Activated T-cell treated with anti-CD3 and anti-CD28 coated beads, Interleukin-2, amount 50 U/mL, for 24 hours (primary cell): ENCODE measurements around the gene SLC10A1.
A peak's percentile ranks its signal among the peaks of the same experiment; 100 is the strongest.

ENCODE experiments used
- DNase-seq: peaks from one replicate; pipeline ENCODE4 v3.0.0-alpha.2; 2020
- H3K27ac Mint-ChIP-seq: 2 replicates; pipeline ENCODE4 v1.8.0; 2020; ENCODE audit warnings: mild to moderate bottlenecking, mixed read lengths
- H3K27me3 Mint-ChIP-seq: 2 replicates; pipeline ENCODE4 v1.8.0; 2020; ENCODE audit warnings: mixed read lengths
- H3K36me3 Mint-ChIP-seq: 2 replicates; pipeline ENCODE4 v1.8.0; 2020; ENCODE audit warnings: low read depth, mixed read lengths
- H3K4me1 Mint-ChIP-seq: 2 replicates; pipeline ENCODE4 v1.8.0; 2020; ENCODE audit warnings: low read depth, mixed read lengths
- H3K4me3 Mint-ChIP-seq: 2 replicates; pipeline ENCODE4 v1.8.0; 2020; ENCODE audit warnings: mild to moderate bottlenecking, moderate library complexity, mixed read lengths
- H3K9me3 Mint-ChIP-seq: 2 replicates; pipeline ENCODE4 v1.8.0; 2020; ENCODE audit warnings: mixed read lengths

SLC10A1 gene

GRCh38 chr14:69792887-69793421 is 4.1 kb downstream of the SLC10A1 start:
- no peak for DNase-seq
- Mint-ChIP-seq H3K27ac (no peak overlapping the region), H3K36me3 (no peaks in the 10 kb centered on the region), H3K27me3 (no peaks in the 10 kb centered on the region), H3K9me3 (no peaks in the 10 kb centered on the region), H3K4me1 (no peaks in the 10 kb centered on the region), H3K4me3 (no peak overlapping the region)

- no peak for DNase-seq
- H3K27ac Mint-ChIP-seq, result no peak overlapping the region
- H3K4me3 Mint-ChIP-seq, result no peak overlapping the region
- H3K36me3 Mint-ChIP-seq, result peaks cover 9% of the 10 kb centered on the region
- no peaks in the 10 kb centered on the region for H3K9me3 Mint-ChIP-seq
- H3K27me3 Mint-ChIP-seq, result no peaks in the 10 kb centered on the region
- H3K4me1 Mint-ChIP-seq, result no peaks in the 10 kb centered on the region
Measured at GRCh38 chr14:69789118-69789640, 7.9 kb downstream of the SLC10A1 start.

- Mint-ChIP-seq H3K9me3 (no peaks in the 10 kb centered on the region), H3K27ac (no peak overlapping the region), H3K36me3 (peaks cover 16% of the 10 kb centered on the region), H3K27me3 (no peaks in the 10 kb centered on the region), H3K4me3 (no peak overlapping the region), H3K4me1 (no peaks in the 10 kb centered on the region)
- DNase-seq, result no peak
Measured at GRCh38 chr14:69786603-69787002, 10.4 kb downstream of the SLC10A1 start.

- Mint-ChIP-seq H3K9me3 (no peaks in the 10 kb centered on the region), H3K4me1 (peaks cover 9% of the 10 kb centered on the region), H3K36me3 (peaks cover 31% of the 10 kb centered on the region), H3K4me3 (no peak overlapping the region), H3K27ac (no peak overlapping the region), H3K27me3 (no peaks in the 10 kb centered on the region)
- no peak for DNase-seq
Measured at GRCh38 chr14:69784942-69785341, 12.1 kb downstream of the SLC10A1 start.

- DNase-seq, result no peak
- Mint-ChIP-seq H3K9me3 (no peaks in the 10 kb centered on the region), H3K4me1 (peaks cover 40% of the 10 kb centered on the region), H3K4me3 (no peak overlapping the region), H3K36me3 (peaks cover 63% of the 10 kb centered on the region), H3K27me3 (no peaks in the 10 kb centered on the region), H3K27ac (peak overlapping the region; percentile 31)
Measured at GRCh38 chr14:69780952-69781351, 16.1 kb downstream of the SLC10A1 start.

GRCh38 chr14:69780092-69780491 is 16.9 kb downstream of the SLC10A1 start:
- H3K4me1 Mint-ChIP-seq, result peaks cover 47% of the 10 kb centered on the region
- DNase-seq, result no peak
- H3K9me3 Mint-ChIP-seq, result no peaks in the 10 kb centered on the region
- H3K27ac Mint-ChIP-seq, result no peak overlapping the region
- H3K36me3 Mint-ChIP-seq, result peaks cover 68% of the 10 kb centered on the region
- H3K4me3 Mint-ChIP-seq, result no peak overlapping the region
- H3K27me3 Mint-ChIP-seq, result no peaks in the 10 kb centered on the region

- Mint-ChIP-seq H3K27ac (peak overlapping the region; percentile 47), H3K4me3 (no peak overlapping the region), H3K4me1 (peaks cover 54% of the 10 kb centered on the region), H3K9me3 (no peaks in the 10 kb centered on the region), H3K36me3 (peaks cover 78% of the 10 kb centered on the region), H3K27me3 (no peaks in the 10 kb centered on the region)
- no peak for DNase-seq
Measured at GRCh38 chr14:69779088-69779487, 18.0 kb downstream of the SLC10A1 start.

- no peak overlapping the region for H3K4me3 Mint-ChIP-seq
- no peak for DNase-seq
- peaks cover 95% of the 10 kb centered on the region for H3K36me3 Mint-ChIP-seq
- H3K4me1 Mint-ChIP-seq, result peaks cover 72% of the 10 kb centered on the region
- H3K27me3 Mint-ChIP-seq, result no peaks in the 10 kb centered on the region
- H3K9me3 Mint-ChIP-seq, result no peaks in the 10 kb centered on the region
- H3K27ac Mint-ChIP-seq, result peak overlapping the region; percentile 65
Measured at GRCh38 chr14:69776875-69777453, 20.1 kb downstream of the SLC10A1 start.

GRCh38 chr14:69775012-69775411 is 22.0 kb downstream of the SLC10A1 start:
- no peak for DNase-seq
- peaks cover 79% of the 10 kb centered on the region for H3K4me1 Mint-ChIP-seq
- H3K36me3 Mint-ChIP-seq, result peaks cover 97% of the 10 kb centered on the region
- H3K4me3 Mint-ChIP-seq, result no peak overlapping the region
- H3K27me3 Mint-ChIP-seq, result no peaks in the 10 kb centered on the region
- no peaks in the 10 kb centered on the region for H3K9me3 Mint-ChIP-seq
- peak overlapping the region; percentile 55 for H3K27ac Mint-ChIP-seq

- Mint-ChIP-seq H3K4me3 (no peak overlapping the region), H3K27ac (peak overlapping the region; percentile 63), H3K9me3 (no peaks in the 10 kb centered on the region), H3K4me1 (peaks cover 85% of the 10 kb centered on the region), H3K36me3 (peaks cover 100% of the 10 kb centered on the region), H3K27me3 (no peaks in the 10 kb centered on the region)
- DNase-seq, result no peak
Measured at GRCh38 chr14:69773571-69774276, 23.3 kb downstream of the SLC10A1 start.

GRCh38 chr14:69772082-69773017 is 24.7 kb downstream of the SLC10A1 start:
- Mint-ChIP-seq H3K36me3 (peaks cover 100% of the 10 kb centered on the region), H3K27me3 (no peaks in the 10 kb centered on the region), H3K27ac (peak overlapping the region; percentile 76), H3K4me3 (peak overlapping the region; percentile 6), H3K4me1 (peaks cover 84% of the 10 kb centered on the region), H3K9me3 (no peaks in the 10 kb centered on the region)
- DNase-seq, result no peak

GRCh38 chr14:69771136-69771535 is 25.9 kb downstream of the SLC10A1 start:
- DNase-seq, result no peak
- H3K36me3 Mint-ChIP-seq, result peaks cover 98% of the 10 kb centered on the region
- H3K4me1 Mint-ChIP-seq, result peaks cover 78% of the 10 kb centered on the region
- no peaks in the 10 kb centered on the region for H3K27me3 Mint-ChIP-seq
- peak overlapping the region; percentile 100 for H3K4me3 Mint-ChIP-seq
- H3K9me3 Mint-ChIP-seq, result no peaks in the 10 kb centered on the region
- peak overlapping the region; percentile 88 for H3K27ac Mint-ChIP-seq

- H3K4me3 Mint-ChIP-seq, result peak overlapping the region; percentile 100
- peaks cover 92% of the 10 kb centered on the region for H3K36me3 Mint-ChIP-seq
- no peak for DNase-seq
- no peaks in the 10 kb centered on the region for H3K27me3 Mint-ChIP-seq
- no peaks in the 10 kb centered on the region for H3K9me3 Mint-ChIP-seq
- peak overlapping the region; percentile 88 for H3K27ac Mint-ChIP-seq
- peaks cover 77% of the 10 kb centered on the region for H3K4me1 Mint-ChIP-seq
Measured at GRCh38 chr14:69770559-69770958, 26.5 kb downstream of the SLC10A1 start.

- Mint-ChIP-seq H3K27me3 (no peaks in the 10 kb centered on the region), H3K27ac (peak overlapping the region; percentile 88), H3K4me3 (peak overlapping the region; percentile 100), H3K4me1 (peaks cover 74% of the 10 kb centered on the region), H3K9me3 (no peaks in the 10 kb centered on the region), H3K36me3 (peaks cover 83% of the 10 kb centered on the region)
- no peak for DNase-seq
Measured at GRCh38 chr14:69769623-69770022, 27.4 kb downstream of the SLC10A1 start.
